ENCODE data around the gene PDE7B.

GRCh38 chr6:135983093-135983492 lies 131.6 kb downstream of the PDE7B start:
- no peak for TF ChIP-seq POLR2A (IDR thresholded peaks at IDR 0.05)
- TF ChIP-seq, protein P1, sequence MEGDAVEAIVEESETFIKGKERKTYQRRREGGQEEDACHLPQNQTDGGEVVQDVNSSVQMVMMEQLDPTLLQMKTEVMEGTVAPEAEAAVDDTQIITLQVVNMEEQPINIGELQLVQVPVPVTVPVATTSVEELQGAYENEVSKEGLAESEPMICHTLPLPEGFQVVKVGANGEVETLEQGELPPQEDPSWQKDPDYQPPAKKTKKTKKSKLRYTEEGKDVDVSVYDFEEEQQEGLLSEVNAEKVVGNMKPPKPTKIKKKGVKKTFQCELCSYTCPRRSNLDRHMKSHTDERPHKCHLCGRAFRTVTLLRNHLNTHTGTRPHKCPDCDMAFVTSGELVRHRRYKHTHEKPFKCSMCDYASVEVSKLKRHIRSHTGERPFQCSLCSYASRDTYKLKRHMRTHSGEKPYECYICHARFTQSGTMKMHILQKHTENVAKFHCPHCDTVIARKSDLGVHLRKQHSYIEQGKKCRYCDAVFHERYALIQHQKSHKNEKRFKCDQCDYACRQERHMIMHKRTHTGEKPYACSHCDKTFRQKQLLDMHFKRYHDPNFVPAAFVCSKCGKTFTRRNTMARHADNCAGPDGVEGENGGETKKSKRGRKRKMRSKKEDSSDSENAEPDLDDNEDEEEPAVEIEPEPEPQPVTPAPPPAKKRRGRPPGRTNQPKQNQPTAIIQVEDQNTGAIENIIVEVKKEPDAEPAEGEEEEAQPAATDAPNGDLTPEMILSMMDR (IDR thresholded peaks at IDR 0.05): no peak

All from Peyer's patch (tissue), 4 donors.